ENCODE data around the gene LUZP2.

DNA sequence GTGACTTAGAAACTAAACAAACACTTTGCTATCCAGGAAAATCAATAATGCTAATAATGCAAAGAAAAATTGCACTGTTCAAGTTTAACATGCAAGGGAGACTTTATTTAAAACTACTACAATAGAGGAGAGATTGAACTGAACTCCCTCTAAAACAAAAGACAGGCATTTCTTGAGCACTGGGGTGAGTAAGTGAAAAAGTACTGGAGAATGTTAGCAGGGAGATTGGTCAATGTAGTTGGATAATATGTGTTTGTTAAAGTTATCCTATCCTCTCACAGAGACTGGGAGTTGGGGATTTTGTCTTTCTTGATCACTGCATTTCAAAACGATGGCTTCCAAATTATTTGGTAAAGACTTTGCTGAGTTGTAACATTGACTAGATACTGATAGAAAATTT, 77.6 kb downstream of the LUZP2 start:
- TF ChIP-seq POLR2AphosphoS5 (IDR thresholded peaks at IDR 0.05) (no peak), CTCF (IDR thresholded peaks at IDR 0.05) (no peak), POLR2A (IDR thresholded peaks at IDR 0.05) (no peak)
